ENCODE measurements around the gene SUSD1.
"Not testable (repeated sequence)": the region's sequence is repeated elsewhere in the genome, so short reads cannot be mapped to it uniquely, and the experiment has no call there.

The SUSD1 gene

DNA sequence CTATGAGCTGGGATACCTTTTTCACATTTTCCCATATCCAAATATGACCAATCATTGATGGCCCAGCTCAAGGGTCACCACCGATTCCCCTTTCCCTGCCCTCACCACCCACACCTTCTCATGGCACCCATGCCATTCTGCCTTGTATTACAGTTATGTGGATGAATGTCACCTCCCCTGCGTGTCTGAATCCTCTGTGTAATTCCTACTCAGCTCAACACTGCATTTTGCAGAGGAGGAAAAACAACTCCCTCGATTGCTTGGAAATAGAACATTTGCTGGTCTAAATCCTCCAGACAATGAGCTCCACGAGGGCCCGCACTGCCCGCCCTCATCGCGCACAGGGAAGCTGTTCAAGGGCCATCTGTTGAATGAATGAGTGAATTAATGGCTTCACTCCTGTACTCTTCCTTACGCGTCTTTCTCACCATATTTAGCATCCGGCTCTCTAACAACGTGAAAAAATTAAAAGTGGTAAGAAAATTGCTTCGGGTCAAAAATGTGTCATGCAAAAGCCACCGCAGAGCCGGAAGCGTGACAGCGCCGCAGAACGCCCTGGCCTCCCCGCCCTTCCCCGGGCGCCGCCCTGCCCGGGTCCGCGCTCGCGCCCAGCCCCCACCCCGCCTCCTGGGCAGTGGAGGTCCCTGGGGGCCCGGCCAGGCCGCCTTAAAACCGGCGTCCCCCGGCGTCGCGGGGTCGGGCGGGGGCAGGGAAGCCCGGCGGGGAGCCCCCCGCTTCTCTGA is 704 bp downstream of the SUSD1 start:
- in situ Hi-C loops (cut with HindIII; ENCODE audit: low sequenced_read_pairs), result no loop called here

DNA sequence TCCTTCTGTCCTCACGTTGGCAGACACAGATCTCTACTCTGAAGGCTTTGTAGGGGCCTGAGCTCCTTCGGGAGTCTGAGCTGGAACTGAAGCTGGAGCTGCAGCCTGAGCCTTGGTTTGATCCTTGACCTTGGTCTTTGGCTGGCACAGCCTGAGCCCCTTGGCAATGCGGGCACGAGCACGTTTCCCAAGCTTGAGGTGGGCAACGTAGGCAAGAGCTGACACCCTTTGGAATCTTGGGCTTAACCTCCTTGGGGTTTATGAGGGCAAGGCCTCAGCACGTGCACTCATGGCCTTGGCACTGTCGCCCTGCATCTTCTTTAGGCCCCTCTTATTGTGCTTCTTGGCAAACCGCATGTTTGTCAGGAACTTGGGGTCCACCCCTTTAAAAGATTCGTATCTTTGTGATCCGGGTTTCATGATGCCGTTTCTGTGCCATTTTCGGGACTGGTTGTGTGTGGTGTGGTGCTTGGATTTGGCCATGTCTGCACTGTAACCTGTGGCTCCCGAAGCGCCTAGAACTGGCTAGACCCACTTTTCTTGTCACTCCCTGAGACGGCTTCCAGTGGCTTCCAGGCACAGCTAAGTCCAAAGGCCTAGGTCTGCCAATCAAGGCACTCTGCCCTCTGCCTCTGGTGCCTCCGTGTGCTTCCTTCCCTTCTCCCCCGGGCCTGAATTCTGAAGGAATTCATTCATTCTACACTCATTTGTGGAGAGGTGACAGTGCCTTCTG is 1.4 kb downstream of the SUSD1 start:
- in situ Hi-C loops (cut with HindIII; ENCODE audit: low sequenced_read_pairs), result no loop called here

DNA sequence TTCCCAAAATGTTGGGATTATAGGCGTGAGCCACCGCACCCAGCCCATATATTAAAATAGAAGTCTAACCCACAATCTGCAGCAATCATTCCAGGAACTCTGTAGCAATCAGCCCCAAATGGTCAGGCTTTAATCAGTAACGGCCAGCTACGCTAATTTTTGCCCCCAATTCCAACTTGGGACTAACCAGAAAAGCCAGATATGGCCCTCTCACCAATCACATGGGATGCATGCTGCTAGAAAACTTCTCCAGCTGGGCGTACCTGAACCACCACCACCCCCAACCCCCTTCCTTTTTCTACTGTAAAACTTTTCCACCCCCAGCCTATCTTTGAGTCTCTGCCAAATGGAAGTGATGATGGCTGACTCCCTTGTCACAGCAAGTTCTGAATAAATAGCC is 4.1 kb downstream of the SUSD1 start:
- in situ Hi-C loops (cut with HindIII; ENCODE audit: low sequenced_read_pairs), result no loop called here

DNA sequence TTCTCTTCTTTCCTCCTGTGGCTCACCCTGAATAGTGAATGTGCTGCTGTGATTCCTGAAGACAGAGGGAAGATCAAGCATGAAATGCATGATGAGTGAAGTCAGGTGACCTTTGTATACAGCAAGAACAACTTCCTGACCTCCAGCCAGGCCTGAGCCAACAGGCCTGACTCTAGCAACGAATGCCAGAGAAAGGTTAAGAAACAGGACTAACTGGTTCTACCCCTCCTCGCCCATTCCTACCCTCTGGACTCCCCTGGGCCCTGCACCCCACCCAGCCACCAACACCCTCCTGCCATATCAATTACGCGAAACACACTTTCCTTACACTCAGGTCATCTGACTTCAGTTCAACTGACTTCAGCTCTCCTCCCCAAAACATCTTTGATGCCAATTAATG is 4.9 kb downstream of the SUSD1 start:
- in situ Hi-C loops (cut with HindIII; ENCODE audit: low sequenced_read_pairs), result no loop called here

DNA sequence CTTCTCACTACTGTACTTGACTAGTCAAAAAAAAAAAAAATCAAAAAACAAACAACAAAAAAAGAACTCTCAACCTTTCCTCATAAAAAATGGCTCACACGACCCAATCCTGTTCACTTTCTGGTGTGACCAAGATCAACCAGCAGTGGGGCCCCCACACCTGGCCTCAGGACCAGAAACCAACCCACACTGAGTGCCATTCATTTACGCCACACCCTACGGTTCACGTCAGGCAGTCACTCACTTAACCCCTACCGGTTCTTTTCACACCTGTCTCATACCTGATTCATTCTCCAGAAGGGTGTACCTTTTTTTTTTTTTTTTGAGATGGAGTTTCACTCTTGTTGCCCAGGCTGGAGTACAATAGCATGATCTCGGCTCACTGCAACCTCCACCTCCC is 5.7 kb downstream of the SUSD1 start:
- in situ Hi-C loops (cut with HindIII; ENCODE audit: low sequenced_read_pairs), result no loop called here

DNA sequence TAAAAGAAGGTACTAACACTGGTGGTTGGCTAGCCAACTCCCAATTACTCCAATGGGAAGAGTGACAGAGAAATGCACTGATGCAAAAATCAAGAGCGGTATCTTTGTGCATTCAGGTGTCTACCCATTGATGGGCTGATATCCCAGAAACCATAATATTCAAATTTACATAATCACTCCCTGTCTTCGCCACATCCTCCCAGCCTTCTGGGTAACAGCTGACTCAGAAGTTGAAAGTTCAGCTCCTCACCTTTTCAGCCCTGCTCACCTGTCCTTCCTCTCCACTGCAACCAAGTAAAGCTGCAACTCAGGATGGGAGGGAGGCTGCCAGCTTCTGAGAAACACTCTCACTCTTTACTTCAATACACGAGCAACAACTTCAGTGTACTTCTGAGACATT is 6.9 kb downstream of the SUSD1 start:
- in situ Hi-C loops (cut with HindIII; ENCODE audit: low sequenced_read_pairs), result no loop called here

DNA sequence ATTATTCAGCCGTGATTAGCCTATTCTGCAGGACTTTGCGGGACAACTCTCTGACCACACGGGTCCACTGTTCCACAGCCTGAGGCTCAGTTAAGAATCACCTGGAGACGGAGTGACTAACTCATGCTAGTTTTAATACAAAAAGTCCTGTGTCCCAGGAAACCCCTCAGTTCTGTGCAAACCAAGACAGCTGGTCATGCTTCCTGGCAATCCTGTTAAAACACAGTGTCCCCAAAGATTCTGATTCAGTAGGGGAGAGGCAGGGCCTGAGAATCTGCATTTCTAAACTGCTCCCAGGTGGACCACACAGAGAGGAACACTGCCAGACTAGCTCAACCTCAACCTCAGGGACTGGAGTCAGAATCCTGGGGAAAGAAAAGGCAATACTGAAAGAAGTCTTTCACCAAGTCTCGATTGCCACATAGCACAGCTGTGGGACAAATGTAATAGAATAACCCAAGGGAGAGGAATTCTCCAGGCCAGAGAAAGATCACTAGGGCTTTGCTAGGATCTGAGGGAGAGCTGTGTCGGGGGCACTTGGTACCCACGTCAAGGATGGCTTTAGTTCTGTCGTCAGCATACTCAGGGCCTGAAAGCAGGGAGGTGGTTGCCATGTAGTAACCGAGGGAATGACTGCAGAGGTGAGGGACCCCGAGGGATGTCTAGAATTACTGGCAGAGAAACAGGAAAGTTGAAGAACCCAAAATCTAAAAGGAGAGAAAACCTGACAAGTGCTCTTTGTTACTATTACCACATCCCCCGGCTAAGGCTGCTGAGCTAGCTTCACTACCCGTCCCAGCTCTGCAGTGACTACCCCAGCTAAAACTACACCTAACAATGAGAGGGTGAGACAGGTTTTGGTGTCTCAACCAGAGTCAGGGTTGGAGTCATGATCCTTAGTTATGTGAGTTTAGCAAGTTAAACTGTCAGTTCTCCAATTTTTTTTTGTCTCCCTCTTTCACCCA is 8.6 kb downstream of the SUSD1 start:
- in situ Hi-C loops (cut with HindIII; ENCODE audit: low sequenced_read_pairs), result no loop called here

DNA sequence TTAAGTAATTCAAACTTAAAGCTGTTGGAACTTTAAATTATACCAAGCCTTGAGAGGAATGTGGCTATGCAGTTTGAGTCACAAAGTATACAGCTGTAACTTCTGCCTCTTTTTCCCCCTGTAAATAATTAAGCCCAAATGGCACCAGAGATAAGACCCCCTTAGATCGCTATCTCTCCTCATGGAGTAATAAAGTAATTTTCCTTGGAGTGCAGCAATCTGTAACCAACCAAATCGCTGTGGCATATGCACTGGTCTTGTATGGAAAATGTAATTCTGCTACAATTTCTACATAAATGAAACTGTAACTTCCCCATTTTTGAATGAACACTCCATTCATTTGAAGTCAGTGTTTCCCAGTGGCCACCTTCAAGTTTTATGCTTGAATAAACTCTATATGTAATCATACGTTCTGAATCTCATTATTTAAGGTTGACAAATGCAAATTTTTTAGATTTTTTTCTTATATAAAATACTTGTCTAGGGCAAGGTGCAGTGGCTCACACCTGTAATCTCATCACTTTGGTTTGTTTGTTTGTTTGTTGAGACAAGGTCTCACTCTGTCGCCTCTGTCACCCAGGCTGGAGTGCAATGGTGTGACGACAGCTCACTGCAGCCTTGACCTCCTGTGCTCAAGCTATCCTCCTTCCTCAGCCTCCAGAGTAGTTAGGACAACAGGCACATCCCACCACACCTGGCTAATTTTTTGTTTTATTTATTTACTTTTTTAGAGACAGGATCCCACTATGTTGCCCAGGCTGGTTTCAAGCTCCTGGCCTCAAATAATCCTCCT is 12.3 kb downstream of the SUSD1 start:
- in situ Hi-C loops (cut with HindIII; ENCODE audit: low sequenced_read_pairs), result no loop called here

DNA sequence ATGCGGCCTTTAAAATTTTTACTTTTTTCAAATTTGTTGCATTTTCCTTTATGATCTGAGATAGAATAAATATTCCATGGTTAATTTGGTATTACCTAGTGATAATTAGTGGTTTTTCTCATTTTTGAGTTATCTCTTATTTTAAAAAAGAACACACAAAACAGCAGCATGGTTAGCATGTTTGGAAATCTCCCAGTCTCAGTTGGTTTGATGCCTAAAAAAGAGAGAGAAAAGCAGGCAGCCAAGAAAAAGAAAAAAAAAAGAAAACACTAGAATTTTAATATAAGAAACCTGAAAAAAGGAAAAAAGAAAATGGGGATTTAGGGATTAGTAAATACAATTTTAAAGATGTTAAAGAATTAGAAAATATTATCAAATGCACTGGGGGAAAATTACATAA is 15.3 kb downstream of the SUSD1 start:
- in situ Hi-C loops (cut with HindIII; ENCODE audit: low sequenced_read_pairs), result no loop called here

DNA sequence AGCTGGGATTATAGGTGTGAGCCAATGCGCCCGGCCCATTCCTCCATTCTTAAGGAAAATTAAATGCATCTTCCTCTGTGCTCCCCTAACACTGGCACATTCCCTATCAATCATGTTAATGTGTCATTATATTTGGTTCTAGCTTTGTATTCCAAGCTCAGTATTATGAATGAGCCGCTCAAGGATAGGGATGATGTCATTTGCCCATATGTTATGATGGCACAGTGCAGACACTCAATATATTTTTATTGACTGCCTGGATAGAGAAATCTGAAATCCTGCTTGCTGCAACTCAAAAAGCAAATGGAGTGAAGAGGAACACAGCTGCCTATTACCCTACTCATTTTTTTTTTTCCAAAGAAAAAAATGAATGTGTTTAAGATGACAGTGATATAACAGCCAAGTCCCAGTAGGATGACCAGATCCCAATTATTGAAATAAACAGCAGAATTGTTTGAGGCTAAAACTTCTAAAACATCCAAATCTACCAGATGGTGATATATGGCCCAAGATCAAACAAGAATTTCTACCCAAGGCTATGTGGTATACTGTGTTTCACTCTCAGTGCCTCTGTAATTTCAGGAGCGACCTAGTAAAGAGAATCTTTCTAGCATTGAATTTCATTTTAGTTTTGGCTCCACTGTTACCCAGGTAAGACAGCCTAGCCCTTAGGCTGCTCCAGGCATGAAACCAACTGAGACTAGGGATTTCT is 16.3 kb downstream of the SUSD1 start:
- in situ Hi-C loops (cut with HindIII; ENCODE audit: low sequenced_read_pairs), result no loop called here

GRCh38 chr9:112157961-112158360 is 17.1 kb downstream of the SUSD1 start:
- in situ Hi-C loops (cut with HindIII; ENCODE audit: low sequenced_read_pairs), result no loop called here

DNA sequence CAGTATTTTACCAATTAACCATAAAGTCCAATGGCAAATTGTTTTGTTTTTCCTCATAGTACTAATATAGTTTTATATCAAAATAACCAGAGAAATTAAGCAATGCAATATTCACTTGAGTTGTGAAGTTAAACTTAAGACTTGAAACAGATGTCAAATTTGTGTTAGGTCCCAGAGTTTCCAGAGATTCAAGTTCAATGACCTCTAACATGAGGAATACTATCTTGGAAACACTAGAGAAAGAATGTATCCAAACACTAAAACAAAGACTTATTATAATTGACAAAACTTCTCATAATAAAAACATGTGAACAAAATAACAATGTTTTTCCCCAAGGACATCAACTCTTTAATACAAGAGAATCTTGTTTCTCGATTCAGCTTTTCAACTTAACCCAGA is 18.0 kb downstream of the SUSD1 start:
- in situ Hi-C loops (cut with HindIII; ENCODE audit: low sequenced_read_pairs), result no loop called here

- in situ Hi-C loops (cut with HindIII; ENCODE audit: low sequenced_read_pairs), result no loop called here
Observed at GRCh38 chr9:112149211-112149610, 25.9 kb downstream of the SUSD1 start.

DNA sequence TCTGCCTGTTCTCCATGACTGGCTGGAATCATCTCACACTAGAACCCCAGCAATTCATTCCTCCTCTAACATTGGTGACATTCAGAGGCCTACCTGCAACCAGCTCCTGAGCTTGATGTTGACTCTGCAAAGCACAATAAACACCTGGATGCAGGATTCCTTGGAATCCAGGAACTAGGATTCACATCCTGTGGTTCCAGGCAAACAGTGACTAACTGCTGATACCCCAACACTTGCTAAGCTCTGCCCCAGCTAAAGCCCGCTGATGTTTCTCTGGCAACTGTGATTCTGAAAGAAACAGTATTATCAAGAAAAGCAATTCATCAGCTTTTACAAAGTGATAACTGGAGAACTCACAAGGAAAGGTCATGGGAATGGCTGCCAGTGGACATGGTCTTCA is 29.2 kb downstream of the SUSD1 start:
- in situ Hi-C loops (cut with HindIII; ENCODE audit: low sequenced_read_pairs), result no loop called here

- in situ Hi-C loops (cut with HindIII; ENCODE audit: low sequenced_read_pairs), result no loop called here
Observed at GRCh38 chr9:112144807-112145206, 30.3 kb downstream of the SUSD1 start.

DNA sequence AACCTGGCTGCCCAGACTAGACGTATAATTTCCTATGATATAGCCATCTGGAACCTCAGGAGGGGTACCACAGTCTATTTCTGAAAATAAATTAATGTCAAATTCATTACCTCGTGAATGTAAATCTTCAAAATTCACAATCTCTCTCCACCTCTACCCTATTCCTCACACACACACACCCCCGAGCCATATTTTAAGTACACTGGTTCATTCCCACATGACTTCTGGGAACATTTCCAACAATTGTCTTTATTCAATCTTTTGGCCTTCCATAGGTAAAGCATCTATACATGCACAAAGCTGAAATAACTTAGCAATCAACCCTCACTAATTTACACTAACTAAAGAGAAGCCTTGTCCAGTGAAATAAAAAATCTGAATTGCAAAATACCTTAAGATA is 32.7 kb downstream of the SUSD1 start:
- in situ Hi-C loops (cut with HindIII; ENCODE audit: low sequenced_read_pairs), result no loop called here

DNA sequence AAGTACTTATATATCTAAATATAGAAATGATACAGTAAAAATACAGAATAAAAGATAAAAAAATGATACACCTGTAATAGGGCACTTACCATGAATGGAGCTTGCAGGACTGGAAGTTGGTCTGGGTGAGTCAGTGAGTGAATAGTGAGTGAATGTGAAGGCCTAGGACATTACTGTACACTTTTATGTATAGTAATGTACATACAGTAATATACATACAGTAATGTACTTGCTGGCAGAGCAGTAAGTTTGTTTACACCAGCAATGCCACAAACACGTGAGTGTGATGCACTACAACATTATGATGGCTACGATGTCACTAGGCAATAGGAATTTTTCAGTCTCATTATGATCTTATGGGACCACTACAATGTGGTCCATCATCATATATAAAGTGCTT is 34.2 kb downstream of the SUSD1 start:
- in situ Hi-C loops (cut with HindIII; ENCODE audit: low sequenced_read_pairs), result no loop called here

DNA sequence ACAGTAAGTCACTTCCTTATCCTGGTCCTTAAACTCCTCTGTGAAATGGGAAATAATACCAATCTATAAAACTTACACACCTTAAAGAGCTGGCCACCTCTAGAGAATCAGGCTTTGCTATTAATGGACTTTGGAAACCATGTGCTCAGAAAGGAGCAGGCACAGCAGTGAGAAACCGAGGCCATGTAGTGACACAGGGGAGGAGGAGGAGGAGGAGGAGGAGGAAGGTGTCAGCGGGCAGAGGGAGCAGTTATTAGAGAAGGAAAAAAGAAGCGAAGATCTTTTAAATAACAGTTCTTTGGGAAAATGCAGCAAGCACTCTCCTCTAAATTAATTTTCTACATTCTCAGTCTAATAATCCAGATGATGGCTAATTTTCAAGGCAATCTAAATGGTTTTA is 38.0 kb downstream of the SUSD1 start:
- in situ Hi-C loops (cut with HindIII; ENCODE audit: low sequenced_read_pairs), result no loop called here

DNA sequence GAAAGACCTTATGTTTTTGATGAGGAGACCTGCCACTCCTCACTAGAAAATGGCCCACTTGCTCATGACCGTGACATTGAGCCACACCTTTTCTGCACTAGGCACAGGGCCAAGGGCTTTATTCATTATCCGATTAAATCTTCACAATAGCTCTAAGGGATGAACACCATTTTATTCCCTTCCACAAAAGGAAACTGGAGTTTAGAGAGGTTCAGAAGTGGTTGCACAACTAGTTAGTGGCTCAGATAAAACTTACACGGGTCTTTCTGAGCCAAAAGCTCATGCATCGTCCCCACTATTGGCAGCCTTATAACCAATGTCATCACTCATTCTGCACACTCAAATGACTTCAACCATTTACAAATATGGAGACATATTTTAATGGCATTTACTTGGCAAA is 39.4 kb downstream of the SUSD1 start:
- in situ Hi-C loops (cut with HindIII; ENCODE audit: low sequenced_read_pairs), result no loop called here

GRCh38 chr9:112133806-112134205 is 41.3 kb downstream of the SUSD1 start:
- in situ Hi-C loops (cut with HindIII; ENCODE audit: low sequenced_read_pairs), result not testable (repeated sequence)

Measured in DLD1 (cell line).